ENCODE results near the gene SLX1A.
"Not testable (repeated sequence)": the region's sequence is repeated elsewhere in the genome, so short reads cannot be mapped to it uniquely, and the experiment has no call there.

GRCh38 chr16:30199608-30200343 is 6.1 kb downstream of the SLX1A start:
- TF ChIP-seq, protein P1, sequence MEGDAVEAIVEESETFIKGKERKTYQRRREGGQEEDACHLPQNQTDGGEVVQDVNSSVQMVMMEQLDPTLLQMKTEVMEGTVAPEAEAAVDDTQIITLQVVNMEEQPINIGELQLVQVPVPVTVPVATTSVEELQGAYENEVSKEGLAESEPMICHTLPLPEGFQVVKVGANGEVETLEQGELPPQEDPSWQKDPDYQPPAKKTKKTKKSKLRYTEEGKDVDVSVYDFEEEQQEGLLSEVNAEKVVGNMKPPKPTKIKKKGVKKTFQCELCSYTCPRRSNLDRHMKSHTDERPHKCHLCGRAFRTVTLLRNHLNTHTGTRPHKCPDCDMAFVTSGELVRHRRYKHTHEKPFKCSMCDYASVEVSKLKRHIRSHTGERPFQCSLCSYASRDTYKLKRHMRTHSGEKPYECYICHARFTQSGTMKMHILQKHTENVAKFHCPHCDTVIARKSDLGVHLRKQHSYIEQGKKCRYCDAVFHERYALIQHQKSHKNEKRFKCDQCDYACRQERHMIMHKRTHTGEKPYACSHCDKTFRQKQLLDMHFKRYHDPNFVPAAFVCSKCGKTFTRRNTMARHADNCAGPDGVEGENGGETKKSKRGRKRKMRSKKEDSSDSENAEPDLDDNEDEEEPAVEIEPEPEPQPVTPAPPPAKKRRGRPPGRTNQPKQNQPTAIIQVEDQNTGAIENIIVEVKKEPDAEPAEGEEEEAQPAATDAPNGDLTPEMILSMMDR (conservative IDR thresholded peaks at IDR 0.05; ENCODE audit: low read depth, low read length): not testable (repeated sequence)
- TF ChIP-seq RFX5 (IDR thresholded peaks at IDR 0.05; ENCODE audit: low read depth, low read length); RAD21 (IDR thresholded peaks at IDR 0.05; ENCODE audit: low read length); ELK1 (IDR thresholded peaks at IDR 0.05; ENCODE audit: borderline replicate concordance, low read depth, low read length); POLR2A (IDR thresholded peaks at IDR 0.05; ENCODE audit: low read depth, low read length); NFE2L2 (IDR thresholded peaks at IDR 0.05; ENCODE audit: low read depth, low read length); CHD1 (IDR thresholded peaks at IDR 0.05; ENCODE audit: low read depth, low read length); MAFK (IDR thresholded peaks at IDR 0.05; ENCODE audit: low read depth, low read length); MXI1 (IDR thresholded peaks at IDR 0.05; ENCODE audit: borderline replicate concordance, low read depth, low read length); RCOR1 (IDR thresholded peaks at IDR 0.05; ENCODE audit: insufficient replicate concordance, low read length); SMC3 (IDR thresholded peaks at IDR 0.05; ENCODE audit: low read depth, low read length); BHLHE40 (IDR thresholded peaks at IDR 0.05; ENCODE audit: low read depth, low read length); CEBPB (IDR thresholded peaks at IDR 0.05; ENCODE audit: low read depth, low read length): not testable (repeated sequence)
- TF ChIP-seq, protein P2, sequence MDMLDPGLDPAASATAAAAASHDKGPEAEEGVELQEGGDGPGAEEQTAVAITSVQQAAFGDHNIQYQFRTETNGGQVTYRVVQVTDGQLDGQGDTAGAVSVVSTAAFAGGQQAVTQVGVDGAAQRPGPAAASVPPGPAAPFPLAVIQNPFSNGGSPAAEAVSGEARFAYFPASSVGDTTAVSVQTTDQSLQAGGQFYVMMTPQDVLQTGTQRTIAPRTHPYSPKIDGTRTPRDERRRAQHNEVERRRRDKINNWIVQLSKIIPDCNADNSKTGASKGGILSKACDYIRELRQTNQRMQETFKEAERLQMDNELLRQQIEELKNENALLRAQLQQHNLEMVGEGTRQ (IDR thresholded peaks at IDR 0.05; ENCODE audit: low read depth, low read length): not testable (repeated sequence)
